GM12878 (cell line): ENCODE results near the gene HM13.

ENCODE experiments used
- ATF3 ChIP-seq: IDR thresholded peaks from 2 replicates; pipeline ENCODE4 v1.6.1; 2011; ENCODE audit warnings: low read depth, mild to moderate bottlenecking, low read length, moderate library complexity, borderline replicate concordance; ENCODE audit errors: extremely low read depth
- CHD2 ChIP-seq: IDR thresholded peaks from 2 replicates; pipeline ENCODE4 v1.6.1; 2011; ENCODE audit warnings: low read depth, low read length, improper control_type of control experiment, borderline replicate concordance
- CTCF ChIP-seq, 3 experiments: IDR thresholded peaks in 2 of 3; conservative IDR thresholded peaks in 1 of 3; 2 replicates each; pipeline ENCODE4 v1.5.1; 2011; ENCODE audit warnings: low read depth in 3 of 3, low read length in 3 of 3, mild to moderate bottlenecking in 3 of 3, control low read depth in 2 of 3, moderate library complexity in 2 of 3, inconsistent platforms in 1 of 3, mixed read lengths in 1 of 3; ENCODE audit not compliant: control insufficient read depth in 2 of 3, insufficient read depth in 1 of 3; ENCODE audit errors: extremely low read depth in 1 of 3
- ELK1 ChIP-seq: IDR thresholded peaks from 2 replicates; pipeline ENCODE4 v1.6.1; 2012; ENCODE audit warnings: low read depth, low read length, improper control_type of control experiment
- ESRRA ChIP-seq: IDR thresholded peaks from 2 replicates; pipeline ENCODE4 v1.6.1; 2012; ENCODE audit warnings: mild to moderate bottlenecking, low read length, improper control_type of control experiment
- HDGF ChIP-seq: fragments of 450-650 bp; IDR thresholded peaks from 2 replicates; pipeline ENCODE4 v1.6.1; 2016; ENCODE audit warnings: antibody characterized with exemption
- JUNB ChIP-seq: IDR thresholded peaks from 2 replicates; pipeline ENCODE4 v1.6.1; 2016; ENCODE audit warnings: antibody characterized with exemption, mild to moderate bottlenecking
- PAX8 ChIP-seq: fragments of 450-650 bp; IDR thresholded peaks from 2 replicates; pipeline ENCODE4 v1.6.1; 2017; ENCODE audit warnings: mild to moderate bottlenecking, moderate library complexity
- POLR2AphosphoS2 ChIP-seq: IDR thresholded peaks from 2 replicates; pipeline ENCODE4 v1.6.1; 2011; ENCODE audit warnings: low read depth, mild to moderate bottlenecking, low read length, improper control_type of control experiment, moderate library complexity
- POLR2AphosphoS5 ChIP-seq: IDR thresholded peaks from 2 replicates; pipeline ENCODE4 v1.6.1; 2011; ENCODE audit warnings: mild to moderate bottlenecking, low read length, inconsistent platforms
- RAD21 ChIP-seq: IDR thresholded peaks from 2 replicates; pipeline ENCODE4 v1.6.1; 2011; ENCODE audit warnings: mild to moderate bottlenecking, low read depth, low read length, moderate library complexity; ENCODE audit not compliant: insufficient read depth
- SUPT20H ChIP-seq: IDR thresholded peaks from 2 replicates; pipeline ENCODE4 v1.6.1; 2011; ENCODE audit warnings: low read depth, mild to moderate bottlenecking, low read length, moderate library complexity, borderline replicate concordance; ENCODE audit not compliant: control insufficient read depth
- ZBTB33 ChIP-seq: fragments of 450-650 bp; IDR thresholded peaks from 2 replicates; pipeline ENCODE4 v1.6.1; 2017; ENCODE audit warnings: mild to moderate bottlenecking
- ZNF384 ChIP-seq: IDR thresholded peaks from 2 replicates; pipeline ENCODE4 v1.6.1; 2012; ENCODE audit warnings: low read depth, mild to moderate bottlenecking, low read length, improper control_type of control experiment, borderline replicate concordance

- TF ChIP-seq JUNB (no peak), PAX8 (no peak), CTCF (IDR thresholded peaks at IDR 0.05 in 2 of 3, conservative IDR thresholded peaks at IDR 0.05 in 1 of 3; ENCODE audit: control insufficient read depth in 2 of 3, extremely low read depth in 1 of 3, insufficient read depth in 1 of 3, low read depth in 3 of 3, low read length in 3 of 3) (no peak), CHD2 (no peak), ELK1 (no peak), ESRRA (no peak), ATF3 (no peak), ZBTB33 (no peak), SUPT20H (no peak), HDGF (no peak), POLR2AphosphoS5 (no peak), RAD21 (no peak), ZNF384 (no peak), POLR2AphosphoS2 (no peak)
Measured at GRCh38 chr20:31542963-31543362, 28.7 kb downstream of the HM13 start.
